ENCODE measurements around the gene TAF11L10.
"Not testable (repeated sequence)": the region's sequence is repeated elsewhere in the genome, so short reads cannot be mapped to it uniquely, and the experiment has no call there.

GRCh38 chr5:17585658-17586057 lies 12.0 kb downstream of the TAF11L10 start, which contains the start of gene TAF11L7:
- not testable (repeated sequence) for TF ChIP-seq CTCF (conservative IDR thresholded peaks at IDR 0.05); ZFX (IDR thresholded peaks at IDR 0.05)

Measured in C4-2B (cell line).